ENCODE data around the gene CYP1A2.

GRCh38 chr15:74773731-74774252 lies 25.1 kb downstream of the CYP1A2 start:
- TF ChIP-seq NFIC (IDR thresholded peaks at IDR 0.05), result peak; percentile 71
- TF ChIP-seq EP300 (IDR thresholded peaks at IDR 0.05; ENCODE audit: borderline replicate concordance), result peak; percentile 83; the same call in 1 of the 2 replicates
- no peak for TF ChIP-seq ZBTB7A (IDR thresholded peaks at IDR 0.05; ENCODE audit: low read depth)
- TF ChIP-seq CEBPB (IDR thresholded peaks at IDR 0.05), result peak; percentile 99
- TF ChIP-seq TAF1 (IDR thresholded peaks at IDR 0.05; ENCODE audit: low read depth), result no peak; the same call in 1 of the 2 replicates
- no peak for TF ChIP-seq YY1 (IDR thresholded peaks at IDR 0.05; ENCODE audit: low read depth)
- TF ChIP-seq MAX (IDR thresholded peaks at IDR 0.05), result peak; percentile 60
- TF ChIP-seq RAD21 (IDR thresholded peaks at IDR 0.05; ENCODE audit: low read depth), result peak; percentile 11; the same call in 1 of the 2 replicates
- peak; percentile 43; the same call in 1 of the 2 replicates for TF ChIP-seq TEAD4 (IDR thresholded peaks at IDR 0.05)
- peak; percentile 91 for TF ChIP-seq TCF12 (IDR thresholded peaks at IDR 0.05; ENCODE audit: low read depth)
- no peak for TF ChIP-seq REST (IDR thresholded peaks at IDR 0.05; ENCODE audit: low read depth)
- TF ChIP-seq CREB1 (IDR thresholded peaks at IDR 0.05; ENCODE audit: low read depth), result no peak
- no peak for TF ChIP-seq EGR1 (IDR thresholded peaks at IDR 0.05)

Data from Ishikawa (cell line).